Ureter (tissue), 1 donor: ENCODE results near the gene ZNF646. TPM values are rescaled to one million over a fixed set of nuclear protein-coding genes. Genes with fewer than 3 reads are reported as not detected.

Experiments
- DNase-seq: peaks from one replicate; pipeline ENCODE4 v3.0.0-alpha.2; 2020; ENCODE audit warnings: low spot score
- total RNA-seq: library from RNA; stranded (reverse); gene quantifications from one replicate; pipeline ENCODE4 v1.2.4, GENCODE V29; 2023
- donor health status: DM: yes; HTN: yes; CAD: no.

ZNF646 gene
- total RNA-seq, 1 donor from 2014 or later: 18.3 TPM

DNA sequence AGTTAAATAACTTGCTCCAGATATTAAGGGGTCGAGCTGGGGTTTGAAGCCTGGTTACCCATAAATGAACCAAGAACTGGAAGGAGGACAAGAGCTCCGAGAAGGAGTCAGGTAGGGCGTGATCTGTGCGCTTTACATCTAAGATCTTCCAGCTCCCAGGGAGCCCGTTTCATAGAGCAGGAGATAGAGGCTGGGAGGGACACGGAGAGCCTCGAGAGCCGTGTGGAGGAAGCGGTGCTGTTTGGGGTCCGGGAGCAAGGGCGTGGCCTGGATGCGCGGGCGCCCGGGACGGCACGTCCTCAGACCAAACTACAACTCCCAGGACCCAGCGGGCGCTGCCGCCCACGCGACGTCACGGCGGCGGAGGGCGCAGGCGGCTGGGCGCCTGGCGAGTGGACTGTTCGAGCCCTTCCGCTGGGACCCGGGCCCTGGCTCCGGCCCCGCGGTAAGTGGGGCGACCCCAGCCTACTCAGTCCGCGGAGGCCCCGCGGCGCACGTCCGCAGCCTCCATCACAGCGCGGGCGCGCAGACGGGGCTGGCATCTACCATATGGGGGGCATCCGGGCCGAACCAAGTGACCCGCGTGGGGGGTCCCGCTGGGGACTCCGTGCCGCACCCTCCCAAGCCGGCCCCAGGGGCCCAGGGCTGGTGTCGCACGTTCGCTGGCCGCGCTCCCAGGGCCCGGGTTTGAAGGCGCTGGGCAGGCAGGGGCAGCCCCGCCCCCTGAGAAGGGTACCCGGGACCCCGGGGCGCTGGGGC, 34.0 kb downstream of the ZNF646 start, which contains the start of gene BCKDK:
Gene BCKDK (plus strand): TSS at position 352 of the 759 bp plus-strand sequence. CDS start 838 bp downstream, outside the sequence.
- peak; percentile 69 for DNase-seq

DNA sequence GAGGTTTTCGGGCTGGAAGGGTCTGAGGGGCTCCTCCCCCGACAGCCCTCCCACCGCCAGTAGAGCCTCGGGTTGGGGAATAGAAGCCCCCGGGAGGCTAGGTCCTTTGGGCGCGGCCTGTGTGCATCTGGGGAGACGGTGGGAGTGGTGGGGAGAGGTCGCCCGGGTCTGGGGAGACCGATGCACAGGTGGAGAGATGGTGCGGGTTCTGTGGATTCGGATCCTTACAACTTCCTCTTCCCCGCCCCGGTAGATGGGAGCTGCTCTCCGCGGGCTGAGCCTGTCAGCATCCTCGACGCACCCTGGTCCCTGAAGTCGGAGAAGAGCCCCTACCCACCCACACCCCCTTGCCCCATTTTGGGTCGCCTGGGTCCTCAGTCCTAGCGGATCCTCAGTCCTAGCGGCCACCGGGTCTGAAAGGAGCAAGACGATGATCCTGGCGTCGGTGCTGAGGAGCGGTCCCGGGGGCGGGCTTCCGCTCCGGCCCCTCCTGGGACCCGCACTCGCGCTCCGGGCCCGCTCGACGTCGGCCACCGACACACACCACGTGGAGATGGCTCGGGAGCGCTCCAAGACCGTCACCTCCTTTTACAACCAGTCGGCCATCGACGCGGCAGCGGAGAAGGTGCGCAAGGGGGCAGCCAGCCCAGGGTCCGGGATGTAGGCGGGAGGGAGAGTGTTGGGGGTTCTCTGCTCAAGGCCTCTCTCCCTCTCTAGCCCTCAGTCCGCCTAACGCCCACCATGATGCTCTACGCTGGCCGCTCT, 34.8 kb downstream of the ZNF646 start:
- DNase-seq: no peak

DNA sequence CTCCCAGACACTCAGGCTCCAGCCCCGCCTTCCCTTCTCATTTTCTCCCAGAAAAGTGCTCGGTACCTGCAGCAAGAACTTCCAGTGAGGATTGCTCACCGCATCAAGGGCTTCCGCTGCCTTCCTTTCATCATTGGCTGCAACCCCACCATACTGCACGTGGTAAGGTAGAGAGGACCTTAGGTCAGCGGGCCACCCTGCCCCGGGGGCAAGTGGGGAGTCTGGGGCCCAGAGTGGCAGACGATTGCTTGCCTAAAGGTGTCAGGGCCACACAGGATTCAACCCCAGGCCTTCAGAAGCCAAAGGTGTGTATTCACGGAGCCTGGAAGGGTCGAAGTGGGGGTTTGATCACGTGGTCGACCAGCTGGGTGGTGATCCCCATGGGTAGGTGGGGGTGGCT, 35.4 kb downstream of the ZNF646 start:
- no peak for DNase-seq

DNA sequence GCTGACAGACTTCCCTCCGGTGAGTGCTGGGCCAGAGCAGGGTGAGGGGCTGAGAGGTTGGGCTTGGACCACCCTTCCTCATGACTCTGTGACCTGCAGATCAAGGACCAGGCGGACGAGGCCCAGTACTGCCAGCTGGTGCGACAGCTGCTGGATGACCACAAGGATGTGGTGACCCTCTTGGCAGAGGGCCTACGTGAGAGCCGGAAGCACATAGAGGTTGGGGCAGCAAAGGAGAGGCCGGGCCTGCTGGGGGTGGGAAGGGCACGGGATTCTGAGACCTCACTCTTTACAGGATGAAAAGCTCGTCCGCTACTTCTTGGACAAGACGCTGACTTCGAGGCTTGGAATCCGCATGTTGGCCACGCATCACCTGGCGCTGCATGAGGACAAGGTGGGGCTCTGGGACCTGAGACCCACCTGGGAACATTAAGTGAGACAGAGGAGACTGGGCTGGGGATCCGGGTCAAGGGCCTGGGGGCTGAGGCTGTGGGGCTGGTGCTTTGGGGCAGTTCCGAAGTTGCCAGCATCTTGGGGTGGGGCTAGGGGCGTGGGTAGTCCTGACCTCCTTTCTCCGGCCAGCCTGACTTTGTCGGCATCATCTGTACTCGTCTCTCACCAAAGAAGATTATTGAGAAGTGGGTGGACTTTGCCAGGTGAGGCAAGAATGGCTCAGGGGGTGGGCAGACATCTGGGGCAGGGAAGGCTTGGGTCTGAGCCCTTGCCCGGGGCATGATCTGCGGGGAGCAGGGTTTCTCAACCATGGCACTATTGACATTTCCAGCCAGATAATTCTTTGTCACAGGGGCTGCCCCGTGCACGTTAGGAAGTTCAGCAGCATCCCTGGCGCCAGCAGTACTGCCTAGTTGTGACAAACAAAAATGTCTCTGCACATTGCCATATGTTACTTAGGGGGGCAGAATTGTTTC, 36.1 kb downstream of the ZNF646 start:
- no peak for DNase-seq

DNA sequence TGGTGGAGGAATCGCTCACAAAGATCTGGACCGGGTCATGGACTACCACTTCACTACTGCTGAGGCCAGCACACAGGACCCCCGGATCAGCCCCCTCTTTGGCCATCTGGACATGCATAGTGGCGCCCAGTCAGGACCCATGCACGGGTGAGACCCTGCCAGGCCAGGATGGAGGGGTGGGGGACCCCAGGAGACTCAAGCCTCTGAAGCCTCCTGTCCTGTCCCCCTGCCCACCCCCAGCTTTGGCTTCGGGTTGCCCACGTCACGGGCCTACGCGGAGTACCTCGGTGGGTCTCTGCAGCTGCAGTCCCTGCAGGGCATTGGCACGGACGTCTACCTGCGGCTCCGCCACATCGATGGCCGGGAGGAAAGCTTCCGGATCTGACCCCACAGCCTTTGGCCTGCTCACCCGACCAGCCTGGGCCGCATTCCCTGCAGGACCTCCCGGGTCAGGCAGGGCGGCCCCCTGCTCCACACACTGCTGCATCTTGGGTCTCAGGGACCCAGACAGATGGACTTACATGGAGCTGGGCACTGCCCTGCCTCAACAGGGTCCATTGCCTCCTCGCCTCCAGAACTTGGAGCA, 37.8 kb downstream of the ZNF646 start:
- no peak for DNase-seq

DNA sequence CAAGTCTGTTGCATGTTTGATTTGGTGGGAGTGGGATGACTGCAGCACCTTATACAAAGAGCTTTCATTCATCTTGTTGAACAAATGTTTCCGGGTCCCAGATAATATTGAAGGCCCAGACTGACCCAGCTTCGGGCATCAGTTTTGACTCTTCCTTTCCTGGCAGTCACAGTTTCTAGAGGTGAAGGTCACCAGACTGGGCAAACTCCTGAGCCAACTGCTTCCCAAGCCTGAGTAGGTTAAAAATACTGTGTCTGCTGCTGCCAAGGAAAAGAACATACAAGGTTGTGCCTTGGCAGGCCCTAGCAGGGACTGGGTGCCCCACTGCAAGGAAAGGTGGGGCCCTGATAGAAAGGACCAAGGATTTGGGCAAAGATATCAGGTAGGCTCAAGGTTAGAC, 38.5 kb downstream of the ZNF646 start:
- DNase-seq: no peak

DNA sequence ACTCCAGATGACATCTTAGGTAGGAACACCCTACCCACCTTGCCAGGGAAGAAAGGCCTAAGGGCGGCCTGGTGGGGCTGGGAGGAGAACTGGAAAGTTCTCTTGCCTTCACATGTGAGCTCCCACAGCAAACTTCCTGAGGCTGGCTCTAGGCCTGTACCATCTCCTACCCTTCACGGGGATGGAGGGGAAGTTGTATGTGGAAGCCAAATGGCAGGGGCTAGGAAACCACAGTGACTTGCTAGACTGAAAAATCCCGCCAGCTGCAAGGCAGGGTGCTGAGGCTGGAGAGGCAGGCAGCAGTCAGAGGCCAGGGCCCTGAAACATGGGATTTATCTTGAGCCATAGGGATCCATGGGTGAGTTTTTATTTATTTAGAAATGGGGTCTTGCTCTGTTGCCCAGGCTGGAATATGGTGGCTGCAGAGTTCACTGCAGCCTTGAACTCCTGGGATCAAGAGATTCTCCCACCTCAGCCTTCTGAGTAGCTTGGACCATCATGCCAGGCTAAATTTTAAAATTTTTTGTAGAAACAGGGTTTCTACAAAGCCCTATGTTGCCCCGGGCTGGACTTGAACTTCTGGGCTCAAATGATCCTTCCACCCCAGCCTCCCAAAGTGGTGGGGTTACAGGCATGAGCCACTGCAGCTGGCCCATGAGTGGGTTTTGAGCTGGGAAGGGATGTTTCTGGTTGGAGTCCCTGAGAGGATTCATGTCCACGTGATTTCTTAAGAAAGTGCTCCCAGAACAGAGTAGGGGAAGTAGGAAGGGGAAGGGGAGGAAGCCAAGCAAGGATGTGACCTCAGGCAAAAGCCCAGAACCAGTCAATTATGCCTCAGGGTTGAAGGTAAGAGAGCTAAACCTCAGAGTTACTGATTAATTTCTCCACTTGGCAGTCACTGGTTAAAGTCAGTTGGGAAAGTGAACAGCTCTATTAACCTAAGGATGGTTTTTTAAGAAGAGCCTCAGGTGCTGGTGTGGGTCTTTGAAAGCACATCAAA, 39.2 kb downstream of the ZNF646 start:
- no peak for DNase-seq

DNA sequence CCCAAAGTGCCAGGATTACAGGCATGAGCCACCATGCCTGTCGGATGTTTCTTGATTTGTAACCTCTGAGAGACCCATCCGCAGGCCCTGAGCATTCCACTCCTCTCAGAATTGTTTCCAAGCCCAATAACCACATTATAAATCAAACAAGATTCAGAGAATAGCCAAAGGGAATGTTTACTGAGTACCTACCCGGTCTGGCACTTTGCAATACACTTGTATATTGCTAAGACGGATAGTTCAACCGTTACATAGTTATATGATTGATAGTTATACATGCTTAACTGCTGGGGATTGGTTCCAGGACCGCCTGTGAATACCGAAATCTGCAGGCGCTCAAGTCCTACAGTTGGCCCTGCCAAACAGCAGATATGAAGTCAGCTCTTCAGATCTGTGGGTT, 40.2 kb downstream of the ZNF646 start:
- DNase-seq: no peak

DNA sequence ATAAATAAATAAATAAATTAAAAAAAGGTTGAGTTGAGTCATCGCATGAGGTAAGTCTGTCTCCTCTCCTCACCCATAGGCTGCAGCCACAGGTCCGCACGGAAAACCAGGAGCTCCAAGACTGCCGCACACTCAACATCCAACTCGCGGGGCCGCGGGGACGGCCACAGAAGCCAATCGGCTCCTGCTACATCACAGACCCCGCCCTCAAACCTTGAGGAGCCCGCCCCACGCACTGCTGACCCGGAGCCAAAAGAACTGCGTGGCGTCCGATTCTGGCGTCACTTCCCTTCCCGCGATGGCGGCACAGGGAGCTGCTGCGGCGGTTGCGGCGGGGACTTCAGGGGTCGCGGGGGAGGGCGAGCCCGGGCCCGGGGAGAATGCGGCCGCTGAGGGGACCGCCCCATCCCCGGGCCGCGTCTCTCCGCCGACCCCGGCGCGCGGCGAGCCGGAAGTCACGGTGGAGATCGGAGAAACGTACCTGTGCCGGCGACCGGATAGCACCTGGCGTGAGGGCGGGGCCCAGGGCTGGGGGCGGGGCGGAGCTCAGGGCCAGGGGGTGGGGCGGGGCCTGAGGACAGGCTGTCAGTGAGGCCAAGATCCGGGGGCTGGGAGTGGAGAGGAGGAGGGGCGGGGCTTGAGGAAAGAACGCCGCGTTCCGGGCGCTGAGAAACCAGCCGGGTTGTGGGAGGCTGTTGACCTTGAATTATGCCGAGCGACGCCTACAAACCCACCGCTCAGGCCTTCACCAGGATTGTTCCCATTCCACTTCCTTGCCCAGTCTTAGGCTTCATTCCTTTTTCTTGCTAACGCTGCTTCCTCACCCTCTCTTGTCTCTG, 43.4 kb downstream of the ZNF646 start, which contains the start of gene KAT8:
Gene KAT8 (plus strand): TSS at position 281 of the 839 bp plus-strand sequence. CDS start 18 bp downstream, at position 299.
- peak; percentile 99 for DNase-seq

DNA sequence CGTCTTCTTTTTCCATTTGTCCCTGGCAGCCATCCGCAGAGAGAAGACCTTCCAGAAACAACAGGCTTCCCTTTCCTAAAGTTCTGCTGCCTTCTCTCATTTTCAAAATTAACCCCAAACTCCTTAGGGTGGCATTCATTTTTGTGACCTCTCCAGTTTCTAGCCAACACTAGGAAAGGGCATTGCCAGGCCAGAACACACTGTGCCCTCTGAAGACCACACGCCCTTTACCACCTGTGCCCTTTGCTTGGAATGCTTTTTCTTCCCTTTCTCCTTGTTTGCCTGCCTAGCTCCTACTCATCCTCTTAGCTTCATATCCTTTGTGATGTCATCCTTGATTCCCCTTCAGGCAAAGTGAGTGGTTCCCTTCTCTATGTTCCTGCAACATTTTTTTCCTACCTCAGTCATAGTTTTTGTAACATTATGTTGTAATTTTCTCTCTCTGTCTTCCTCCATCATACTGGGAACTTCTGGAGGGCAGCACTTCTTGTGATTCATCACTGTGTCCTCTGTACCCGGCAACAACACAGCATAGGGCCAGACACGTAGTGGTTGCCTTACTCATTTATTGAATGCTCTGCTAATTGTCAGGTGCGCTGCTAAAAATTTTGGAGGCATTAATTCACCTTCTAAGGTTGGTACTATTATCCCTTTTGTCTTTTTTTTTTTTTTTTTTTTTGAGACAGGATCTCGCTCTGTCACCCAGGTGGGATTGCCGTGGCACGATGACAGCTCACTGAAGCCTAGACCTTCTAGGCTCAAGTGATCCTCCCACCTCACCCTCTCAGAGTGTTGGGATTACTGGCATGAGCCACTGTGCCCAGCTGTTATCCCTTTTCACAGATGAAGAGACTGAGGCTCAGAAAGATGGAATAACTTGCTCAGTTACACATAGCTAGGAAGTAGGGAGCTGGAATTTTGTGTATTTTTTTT, 44.3 kb downstream of the ZNF646 start:
- DNase-seq: no peak

DNA sequence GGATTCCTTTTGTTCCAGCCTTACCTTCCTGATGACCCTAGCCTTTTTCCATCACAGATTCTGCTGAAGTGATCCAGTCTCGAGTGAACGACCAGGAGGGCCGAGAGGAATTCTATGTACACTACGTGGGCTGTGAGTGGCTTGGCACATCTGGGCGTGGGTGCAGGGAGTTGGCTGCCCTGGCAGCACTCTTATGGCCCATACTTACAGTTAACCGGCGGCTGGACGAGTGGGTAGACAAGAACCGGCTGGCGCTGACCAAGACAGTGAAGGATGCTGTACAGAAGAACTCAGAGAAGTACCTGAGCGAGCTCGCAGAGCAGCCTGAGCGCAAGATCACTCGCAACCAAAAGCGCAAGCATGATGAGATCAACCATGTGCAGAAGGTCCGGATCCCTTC, 45.9 kb downstream of the ZNF646 start:
- DNase-seq: no peak

DNA sequence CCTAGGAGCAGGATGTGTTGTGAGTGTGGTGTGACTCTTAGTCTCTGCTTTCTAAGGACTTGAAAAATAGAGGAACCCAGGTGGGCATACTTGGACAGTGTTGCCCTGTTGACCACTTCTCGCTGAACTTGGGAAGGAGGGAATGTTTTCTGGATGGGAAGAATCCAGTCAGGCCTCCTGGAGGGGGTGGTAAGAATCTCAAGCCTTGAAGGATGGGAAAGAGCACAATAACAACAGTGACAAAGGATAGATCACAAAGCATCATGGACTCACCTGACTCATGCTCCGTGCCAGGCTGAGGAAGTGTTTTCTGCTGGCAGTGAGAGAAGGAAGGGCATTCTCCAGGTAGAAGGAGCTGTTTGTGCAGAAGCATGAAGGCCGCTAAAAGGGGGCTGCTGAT, 51.6 kb downstream of the ZNF646 start:
- no peak for DNase-seq

DNA sequence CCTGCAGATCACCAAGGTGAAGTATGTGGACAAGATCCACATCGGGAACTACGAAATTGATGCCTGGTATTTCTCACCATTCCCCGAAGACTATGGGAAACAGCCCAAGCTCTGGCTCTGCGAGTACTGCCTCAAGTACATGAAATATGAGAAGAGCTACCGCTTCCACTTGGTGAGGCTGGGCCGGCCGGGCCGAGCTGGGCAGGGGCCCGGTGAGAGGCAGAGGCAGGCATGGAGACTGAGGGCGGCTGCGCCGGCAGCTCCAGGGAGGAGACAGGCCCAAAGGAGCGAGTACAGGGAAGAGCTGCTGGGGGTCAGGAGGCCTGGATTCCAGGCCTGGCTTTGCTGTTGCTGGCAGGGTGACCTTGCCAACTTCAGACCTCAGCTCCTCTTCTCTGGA, 53.0 kb downstream of the ZNF646 start:
- no peak for DNase-seq

DNA sequence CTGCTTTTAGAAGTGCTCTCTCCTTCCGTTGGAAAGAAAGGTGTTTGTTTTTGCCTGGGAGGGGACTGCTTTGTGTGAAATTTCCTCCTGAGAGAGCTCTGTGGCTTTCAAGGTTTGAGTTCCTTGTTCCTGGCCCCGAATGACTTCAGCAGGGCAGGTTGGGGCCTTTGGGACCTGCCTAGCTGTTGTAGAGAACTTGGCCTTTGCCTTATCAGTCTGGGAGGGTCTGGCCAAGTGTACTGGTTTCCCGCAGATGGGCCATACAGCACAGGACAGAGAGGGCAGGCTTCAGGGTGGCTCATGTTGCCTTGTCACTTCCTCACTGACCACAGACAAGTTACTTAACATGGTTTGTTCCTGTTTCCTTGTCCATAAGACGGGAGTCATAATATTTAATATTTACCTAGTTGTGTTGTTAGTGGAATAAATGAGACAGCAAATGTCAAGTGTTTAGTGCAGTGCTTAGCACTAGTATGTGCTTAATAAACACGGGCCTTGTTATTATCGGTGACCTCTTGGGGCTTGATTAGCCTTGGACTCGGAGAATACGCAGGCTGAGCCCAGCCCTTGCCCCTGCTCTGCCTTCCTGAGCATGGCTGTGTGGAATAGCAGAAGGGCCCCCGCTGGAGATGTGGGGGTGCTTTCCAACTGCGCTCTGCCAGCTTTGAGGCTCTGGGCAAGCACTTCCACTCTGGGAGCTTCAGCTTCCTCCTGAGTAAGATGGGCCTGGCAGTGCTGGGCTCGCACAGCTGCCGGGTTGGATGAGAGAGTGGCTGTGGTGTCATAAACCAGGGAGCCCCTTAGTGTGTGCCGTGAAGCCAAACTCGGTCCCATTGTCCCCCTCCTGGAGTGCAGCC, 54.7 kb downstream of the ZNF646 start:
- DNase-seq: no peak

DNA sequence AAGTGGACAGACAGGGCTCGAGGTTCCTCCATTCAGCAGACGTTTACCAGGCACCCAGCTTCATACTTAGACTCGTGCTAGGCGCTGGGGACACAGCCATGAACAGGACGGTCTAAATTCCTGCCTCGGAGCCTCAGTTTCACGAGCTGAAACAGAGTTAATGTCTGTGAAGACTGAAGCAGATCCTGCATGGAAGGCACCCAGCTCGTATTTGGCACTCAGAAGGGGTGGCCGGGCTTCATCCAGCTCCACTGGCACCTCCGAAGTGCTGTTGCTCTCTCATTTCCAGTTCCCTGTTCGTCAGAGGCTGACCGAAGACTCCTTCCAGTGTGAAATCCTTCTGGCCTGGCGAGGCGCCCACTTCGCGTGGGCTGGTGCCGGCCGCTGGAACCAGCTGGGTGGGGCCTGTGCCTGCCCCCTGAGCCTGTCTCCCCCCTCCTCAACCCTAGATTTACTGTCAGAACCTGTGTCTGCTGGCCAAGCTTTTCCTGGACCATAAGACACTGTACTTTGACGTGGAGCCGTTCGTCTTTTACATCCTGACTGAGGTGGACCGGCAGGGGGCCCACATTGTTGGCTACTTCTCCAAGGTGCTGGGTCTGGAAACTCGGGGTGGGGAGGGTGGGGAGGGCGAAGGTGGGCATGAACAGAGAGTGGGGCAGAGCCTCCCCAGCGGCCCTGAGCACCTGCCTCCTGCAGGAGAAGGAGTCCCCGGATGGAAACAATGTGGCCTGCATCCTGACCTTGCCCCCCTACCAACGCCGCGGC, 55.5 kb downstream of the ZNF646 start:
- no peak for DNase-seq

DNA sequence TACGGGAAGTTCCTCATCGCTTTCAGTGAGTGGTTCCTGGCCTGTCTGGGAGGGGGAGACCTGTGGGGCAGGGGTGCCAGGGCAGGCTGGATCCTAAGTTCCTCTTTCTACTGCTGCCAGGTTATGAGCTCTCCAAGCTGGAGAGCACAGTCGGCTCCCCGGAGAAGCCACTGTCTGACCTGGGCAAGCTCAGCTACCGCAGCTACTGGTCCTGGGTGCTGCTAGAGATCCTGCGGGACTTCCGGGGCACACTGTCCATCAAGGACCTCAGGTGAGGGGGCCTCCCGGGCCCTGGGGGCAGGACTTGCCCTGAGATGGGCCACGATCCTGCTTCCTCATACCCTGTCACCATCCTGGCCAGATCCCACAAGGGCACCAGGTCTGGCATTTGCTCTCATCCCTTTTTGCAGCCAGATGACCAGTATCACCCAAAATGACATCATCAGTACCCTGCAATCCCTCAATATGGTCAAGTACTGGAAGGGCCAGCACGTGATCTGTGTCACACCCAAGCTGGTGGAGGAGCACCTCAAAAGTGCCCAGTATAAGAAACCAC, 56.2 kb downstream of the ZNF646 start:
- DNase-seq: no peak
